ENCODE measurements around the gene OR1J1.
A peak's percentile ranks its signal among the peaks of the same experiment; 100 is the strongest.

Gene OR1J1

GRCh38 chr9:122464633-122465567 is 12.8 kb downstream of the OR1J1 start:
- H3K36me3 Mint-ChIP-seq (ENCODE audit: low read depth) = no peaks in the 10 kb centered on the region
- DNase-seq = peak; percentile 63
- H3K9me3 Mint-ChIP-seq = no peaks in the 10 kb centered on the region
- peaks cover 43% of the 10 kb centered on the region for H3K27me3 Mint-ChIP-seq
- H3K4me1 Mint-ChIP-seq (ENCODE audit: low read depth) = peaks cover 18% of the 10 kb centered on the region
- H3K27ac Mint-ChIP-seq = peak overlapping the region; percentile 80
- H3K4me3 Mint-ChIP-seq = peak overlapping the region; percentile 73

GRCh38 chr9:122463828-122464632 is 13.7 kb downstream of the OR1J1 start:
- Mint-ChIP-seq H3K9me3 (no peaks in the 10 kb centered on the region), H3K4me3 (peak overlapping the region; percentile 73), H3K36me3 (ENCODE audit: low read depth) (no peaks in the 10 kb centered on the region), H3K27me3 (peaks cover 50% of the 10 kb centered on the region), H3K27ac (peak overlapping the region; percentile 80), H3K4me1 (ENCODE audit: low read depth) (peaks cover 18% of the 10 kb centered on the region)
- peak; percentile 30 for DNase-seq

- no peak for DNase-seq
- H3K4me1 Mint-ChIP-seq (ENCODE audit: low read depth) = no peaks in the 10 kb centered on the region
- H3K27me3 Mint-ChIP-seq = peaks cover 56% of the 10 kb centered on the region
- no peak overlapping the region for H3K27ac Mint-ChIP-seq
- H3K9me3 Mint-ChIP-seq = no peaks in the 10 kb centered on the region
- no peak overlapping the region for H3K4me3 Mint-ChIP-seq
- H3K36me3 Mint-ChIP-seq (ENCODE audit: low read depth) = no peaks in the 10 kb centered on the region
Measured at GRCh38 chr9:122457787-122458186, 19.9 kb downstream of the OR1J1 start.

GRCh38 chr9:122456123-122456522 is 21.6 kb downstream of the OR1J1 start:
- Mint-ChIP-seq H3K36me3 (ENCODE audit: low read depth) (no peaks in the 10 kb centered on the region), H3K4me3 (no peak overlapping the region), H3K27ac (no peak overlapping the region), H3K4me1 (ENCODE audit: low read depth) (no peaks in the 10 kb centered on the region), H3K9me3 (no peaks in the 10 kb centered on the region), H3K27me3 (peaks cover 44% of the 10 kb centered on the region)
- DNase-seq = no peak

GRCh38 chr9:122453677-122454135 is 24.0 kb downstream of the OR1J1 start:
- Mint-ChIP-seq H3K4me3 (no peak overlapping the region), H3K36me3 (ENCODE audit: low read depth) (no peaks in the 10 kb centered on the region), H3K27me3 (peaks cover 31% of the 10 kb centered on the region), H3K4me1 (ENCODE audit: low read depth) (no peaks in the 10 kb centered on the region), H3K9me3 (no peaks in the 10 kb centered on the region), H3K27ac (no peak overlapping the region)
- no peak for DNase-seq

GRCh38 chr9:122446819-122447484 is 30.8 kb downstream of the OR1J1 start:
- peaks cover 47% of the 10 kb centered on the region for H3K27me3 Mint-ChIP-seq
- H3K4me3 Mint-ChIP-seq = no peak overlapping the region
- H3K9me3 Mint-ChIP-seq = no peaks in the 10 kb centered on the region
- H3K4me1 Mint-ChIP-seq (ENCODE audit: low read depth) = no peaks in the 10 kb centered on the region
- no peak for DNase-seq
- no peaks in the 10 kb centered on the region for H3K36me3 Mint-ChIP-seq (ENCODE audit: low read depth)
- H3K27ac Mint-ChIP-seq = no peak overlapping the region

- H3K27ac Mint-ChIP-seq = no peak overlapping the region
- no peak overlapping the region for H3K4me3 Mint-ChIP-seq
- DNase-seq = no peak
- no peaks in the 10 kb centered on the region for H3K4me1 Mint-ChIP-seq (ENCODE audit: low read depth)
- H3K27me3 Mint-ChIP-seq = peaks cover 45% of the 10 kb centered on the region
- H3K36me3 Mint-ChIP-seq (ENCODE audit: low read depth) = no peaks in the 10 kb centered on the region
- no peaks in the 10 kb centered on the region for H3K9me3 Mint-ChIP-seq
Measured at GRCh38 chr9:122445155-122445749, 32.5 kb downstream of the OR1J1 start.

GRCh38 chr9:122444041-122444733 is 33.5 kb downstream of the OR1J1 start:
- Mint-ChIP-seq H3K36me3 (ENCODE audit: low read depth) (no peaks in the 10 kb centered on the region), H3K4me1 (ENCODE audit: low read depth) (no peaks in the 10 kb centered on the region), H3K27me3 (peaks cover 49% of the 10 kb centered on the region), H3K9me3 (no peaks in the 10 kb centered on the region), H3K27ac (no peak overlapping the region), H3K4me3 (no peak overlapping the region)
- DNase-seq = no peak

GRCh38 chr9:122442568-122442967 is 35.2 kb downstream of the OR1J1 start:
- H3K27me3 Mint-ChIP-seq = peaks cover 50% of the 10 kb centered on the region
- H3K4me1 Mint-ChIP-seq (ENCODE audit: low read depth) = no peaks in the 10 kb centered on the region
- DNase-seq = no peak
- no peaks in the 10 kb centered on the region for H3K9me3 Mint-ChIP-seq
- no peak overlapping the region for H3K4me3 Mint-ChIP-seq
- no peaks in the 10 kb centered on the region for H3K36me3 Mint-ChIP-seq (ENCODE audit: low read depth)
- H3K27ac Mint-ChIP-seq = no peak overlapping the region
